Measurements from ENCODE around the gene CLDND2. TPM values are rescaled to one million over a fixed set of nuclear protein-coding genes. Genes with fewer than 3 reads are reported as not detected.

Gene CLDND2
- total RNA-seq, 1 experiment from 2014 or later, result 1.8 TPM

- ChIA-PET RAD21 (ENCODE audit: low non-redundant PET in 1 of 2, low total read pairs in 2 of 2, uncharacterized antibody in 2 of 2, unreplicated experiment in 2 of 2) (no interaction called here), POLR2A (interaction anchor here (1.3 kb wide), 1 partner anchor 22 kb away, joined by 4 read pairs; no protein-coding TSS in a partner anchor), CTCF (no interaction called here)
- DNase-seq (ENCODE audit: low read depth, low spot score), result no peak
- ATAC-seq, result no peak
- Histone ChIP-seq H3K27me3 (ENCODE audit: insufficient read depth, low read length) (no peaks in the 10 kb centered on the region), H2AFZ (ENCODE audit: low read depth, low read length, poor library complexity, severe bottlenecking) (no peak overlapping the region), H3K9me2 (ENCODE audit: insufficient read depth) (no peaks in the 10 kb centered on the region), H3K9me3 (ENCODE audit: control insufficient read depth in 1 of 2, insufficient read depth in 1 of 2, low read depth in 1 of 2, low read length in 2 of 2) (no peaks in the 10 kb centered on the region), H3K79me2 (ENCODE audit: insufficient read depth, low read length) (peaks cover 2% of the 10 kb centered on the region; the same call in 1 of the 2 replicates), H3K9ac (ENCODE audit: low read length) (no peak overlapping the region), H4K20me1 (ENCODE audit: insufficient read depth) (no peaks in the 10 kb centered on the region), H3K4me1 (ENCODE audit: control insufficient read depth in 1 of 2, insufficient read depth in 2 of 2, low read length in 2 of 2) (peaks cover 5 to 12% of the 10 kb centered on the region in 2 experiments; a peak in 3 of 4 replicates), H3K36me3 (ENCODE audit: control insufficient read depth in 1 of 2, insufficient read depth in 2 of 2, low read length in 2 of 2) (no peaks in the 10 kb centered on the region), H3K4me2 (ENCODE audit: low read length) (no peak overlapping the region), H3K27ac (ENCODE audit: low read depth, low read length) (no peak overlapping the region), H3K4me3 (replicated peaks in 1 of 2; ENCODE audit: low read depth in 1 of 2, low read length in 2 of 2) (no peak overlapping the region)
- no TSS peak for BruUV-seq (replicated peaks)
- TF ChIP-seq POLR2A (IDR thresholded peaks at IDR 0.05; ENCODE audit: borderline replicate concordance, extremely low read depth, insufficient read depth, insufficient read length) (no peak), MAX (IDR thresholded peaks at IDR 0.05) (no peak), SP1 (IDR thresholded peaks at IDR 0.05; ENCODE audit: low read depth) (no peak), ZNF274 (IDR thresholded peaks at IDR 0.05; ENCODE audit: low read depth, low read length) (no peak), RAD21 (IDR thresholded peaks at IDR 0.05; ENCODE audit: low read depth) (no peak), CTCF (IDR thresholded peaks at IDR 0.05 in 2 of 3, conservative IDR thresholded peaks at IDR 0.05 in 1 of 3; ENCODE audit: borderline replicate concordance in 1 of 3, insufficient read depth in 1 of 3, low read depth in 2 of 3, low read length in 2 of 3) (no peak), EGR1 (IDR thresholded peaks at IDR 0.05; ENCODE audit: low read depth) (no peak), POLR2AphosphoS5 (IDR thresholded peaks at IDR 0.05; ENCODE audit: low read depth, low read length) (no peak), YY1 (IDR thresholded peaks at IDR 0.05; ENCODE audit: extremely low read depth, insufficient replicate concordance, low read depth, low read length) (no peak), EZH2phosphoT487 (IDR thresholded peaks at IDR 0.05; ENCODE audit: borderline replicate concordance) (no peak), REST (IDR thresholded peaks at IDR 0.05; ENCODE audit: low read depth) (no peak), ELF1 (IDR thresholded peaks at IDR 0.05; ENCODE audit: borderline replicate concordance, low read depth) (no peak), FOSL1 (IDR thresholded peaks at IDR 0.05; ENCODE audit: low read depth) (no peak), ATF3 (IDR thresholded peaks at IDR 0.05) (no peak), ZBTB33 (IDR thresholded peaks at IDR 0.05; ENCODE audit: extremely low read depth, insufficient replicate concordance, low read length) (no peak), CEBPB (IDR thresholded peaks at IDR 0.05; ENCODE audit: low read depth) (no peak), TCF7L2 (IDR thresholded peaks at IDR 0.05; ENCODE audit: borderline replicate concordance, extremely low read depth, insufficient read depth, insufficient read length) (no peak), CBX3 (IDR thresholded peaks at IDR 0.05; ENCODE audit: low read depth) (no peak), SIN3A (IDR thresholded peaks at IDR 0.05; ENCODE audit: low read depth) (no peak)
- intact Hi-C loops (cut with micrococcal nuclease), result no loop called here
These were observed 3.3 kb upstream of the CLDND2 start for GRCh38 chr19:51372021-51372648.
